H1 (cell line): ENCODE results near the gene MAD2L1BP. TPM values are rescaled to one million over a fixed set of nuclear protein-coding genes. Genes with fewer than 3 reads are reported as not detected.
A peak's percentile ranks its signal among the peaks of the same experiment; 100 is the strongest.

Source experiments
- ATF2 ChIP-seq: IDR thresholded peaks from 2 replicates; pipeline ENCODE4 v1.6.1; 2012; ENCODE audit warnings: low read length, inconsistent platforms
- CBX8 ChIP-seq: fragments of 300-800, 300-1000 bp; sonication (generic); IDR thresholded peaks from 2 replicates; pipeline ENCODE4 v1.7.1; 2016; ENCODE audit warnings: low read depth, low read length, borderline replicate concordance
- CEBPB ChIP-seq: IDR thresholded peaks from 2 replicates; pipeline ENCODE4 v1.6.1; 2012; ENCODE audit warnings: low read depth, low read length
- EZH2 ChIP-seq: fragments of 200-600 bp; sonication (generic); IDR thresholded peaks from 2 replicates; pipeline ENCODE4 v1.7.1; 2012; ENCODE audit warnings: low read depth, mild to moderate bottlenecking, moderate library complexity, low read length, inconsistent platforms; ENCODE audit not compliant: severe bottlenecking
- FOSL1 ChIP-seq: IDR thresholded peaks from 2 replicates; pipeline ENCODE4 v1.6.1; 2011; ENCODE audit warnings: mild to moderate bottlenecking, low read depth, low read length, moderate library complexity; ENCODE audit not compliant: insufficient read depth
- GABPA ChIP-seq: IDR thresholded peaks from 2 replicates; pipeline ENCODE4 v1.6.1; 2011; ENCODE audit warnings: mild to moderate bottlenecking, low read length, moderate library complexity, borderline replicate concordance; ENCODE audit not compliant: insufficient read depth
- GTF2F1 ChIP-seq: IDR thresholded peaks from 2 replicates; pipeline ENCODE4 v1.6.1; 2012; ENCODE audit warnings: low read depth, low read length, improper control_type of control experiment, borderline replicate concordance
- HDAC2 ChIP-seq, 2 experiments: fragments of 300-600 bp in 1 of 2; sonication (generic) in 1 of 2; IDR thresholded peaks; 2 replicates each; pipeline ENCODE4 v1.6.1; 2011 to 2012; ENCODE audit warnings: low read depth in 2 of 2, low read length in 2 of 2, mild to moderate bottlenecking in 2 of 2, moderate library complexity in 2 of 2, borderline replicate concordance in 1 of 2, inconsistent platforms in 1 of 2
- HDAC6 ChIP-seq: IDR thresholded peaks from one replicate; pipeline ENCODE4 v1.7.1; 2012; ENCODE audit warnings: low read depth, mild to moderate bottlenecking, inconsistent platforms, low read length, moderate library complexity
- KDM4A ChIP-seq: IDR thresholded peaks from one replicate; pipeline ENCODE4 v1.7.1; 2012; ENCODE audit warnings: low read depth, mild to moderate bottlenecking, moderate library complexity, low read length, inconsistent platforms; ENCODE audit not compliant: severe bottlenecking
- PHF8 ChIP-seq: fragments of 200-600 bp; sonication (generic); conservative IDR thresholded peaks from 2 replicates; pipeline ENCODE4 v1.7.1; 2012; ENCODE audit warnings: low read depth, mild to moderate bottlenecking, inconsistent platforms, low read length, moderate library complexity
- POLR2AphosphoS5 ChIP-seq: IDR thresholded peaks from 2 replicates; pipeline ENCODE4 v1.6.1; 2011; ENCODE audit warnings: low read depth, low read length
- RAD21 ChIP-seq, 2 experiments: IDR thresholded peaks in 1 of 2; conservative IDR thresholded peaks in 1 of 2; 2 replicates each; pipeline ENCODE4 v1.6.1; 2011; ENCODE audit warnings: low read depth in 2 of 2, low read length in 2 of 2, improper control_type of control experiment in 1 of 2, inconsistent platforms in 1 of 2, mild to moderate bottlenecking in 1 of 2, moderate library complexity in 1 of 2
- SIN3A ChIP-seq, 2 experiments: IDR thresholded peaks in 1 of 2; conservative IDR thresholded peaks in 1 of 2; 2 replicates each; pipeline ENCODE4 v1.6.1; 2011 to 2012; ENCODE audit warnings: low read length in 2 of 2, improper control_type of control experiment in 1 of 2, low read depth in 1 of 2, mild to moderate bottlenecking in 1 of 2
- TAF7 ChIP-seq: optimal IDR thresholded peaks from 2 replicates; pipeline ENCODE3; 2011; ENCODE audit warnings: low read depth, mild to moderate bottlenecking, inconsistent platforms, low read length, moderate library complexity, borderline replicate concordance
- USF2 ChIP-seq: IDR thresholded peaks from 2 replicates; pipeline ENCODE4 v1.6.1; 2011; ENCODE audit warnings: low read length, improper control_type of control experiment
- ZNF274 ChIP-seq: IDR thresholded peaks from 2 replicates; pipeline ENCODE4 v1.7.0; 2012; ENCODE audit warnings: low read length, borderline replicate concordance; ENCODE audit errors: extremely low read depth
- polyA plus RNA-seq, 7 experiments: library from polyadenylated mRNA; depleted of rRNA in 3 of 7; stranded (reverse) in 5 of 7; unstranded in 2 of 7; fragments of >200 nt in 5 of 7; fragments of 200-250 nt in 2 of 7; gene quantifications; 1 replicate in 5 of 7; 2 replicates in 1 of 7; 4 replicates in 1 of 7; pipeline versions ENCODE4 v1.2.1 to v1.2.3, GENCODE V29; 2011 to 2013; ENCODE audit warnings: missing spikeins in 2 of 7, mixed read lengths in 2 of 7
- total RNA-seq: library from RNA; stranded (reverse); fragmentation: NEBNext Ultra II Directional; extraction: Animal tissue kit (Norgen Biotek cat#: 25700); gene quantifications from 2 replicates; pipeline ENCODE4 v1.2.1, GENCODE V29; 2021
- TF ChIP-seq, protein P1 (sequence below): IDR thresholded peaks from 2 replicates; pipeline ENCODE4 v1.6.1; 2011; ENCODE audit warnings: low read depth, mild to moderate bottlenecking, low read length; ENCODE audit not compliant: insufficient read depth

The MAD2L1BP gene
- total and polyA plus RNA-seq, 2 of the 8 experiments (the other 6 are each of a cell fraction or from before 2014, with no cell fraction given): 35.5 to 70.0 TPM

DNA sequence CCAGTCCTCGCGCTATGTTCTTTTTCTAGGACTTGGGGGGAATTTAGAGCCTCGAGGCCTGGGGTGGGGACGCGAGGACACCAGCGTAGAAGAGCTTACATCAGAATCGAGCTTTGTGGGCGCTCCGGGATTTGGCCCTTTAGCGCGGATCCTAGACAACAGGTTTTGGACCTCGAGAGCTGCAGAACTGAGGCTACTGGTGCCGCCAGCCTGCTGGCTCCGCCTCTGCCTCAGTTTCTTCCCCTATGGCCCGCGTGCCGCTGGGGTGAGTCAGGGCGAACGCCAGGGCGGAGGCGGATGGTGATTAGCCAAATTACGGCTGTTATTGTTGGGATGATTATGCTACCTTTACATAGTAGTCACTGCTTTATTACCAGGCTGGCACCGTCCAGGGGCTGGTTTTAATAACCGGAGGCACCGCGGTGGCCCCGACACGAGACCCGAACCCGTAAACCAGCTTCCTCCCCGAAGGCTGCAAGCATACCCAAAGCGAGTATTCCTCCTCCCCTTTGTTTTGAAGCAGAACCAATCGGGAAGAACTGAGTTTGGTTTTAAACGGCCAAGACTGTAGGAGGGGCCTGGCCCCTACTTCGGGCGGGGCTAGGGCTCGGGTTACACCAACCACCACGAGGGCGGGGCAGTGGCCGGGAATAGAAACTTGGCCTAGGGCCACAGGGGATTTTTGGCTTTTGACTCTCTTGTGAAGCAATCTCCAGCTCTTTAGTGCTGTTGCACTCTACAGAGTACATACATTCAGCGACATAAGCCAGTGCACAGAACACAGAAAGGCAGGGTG lies 5.9 kb upstream of the MAD2L1BP start (continued):
- TF ChIP-seq, protein P1, sequence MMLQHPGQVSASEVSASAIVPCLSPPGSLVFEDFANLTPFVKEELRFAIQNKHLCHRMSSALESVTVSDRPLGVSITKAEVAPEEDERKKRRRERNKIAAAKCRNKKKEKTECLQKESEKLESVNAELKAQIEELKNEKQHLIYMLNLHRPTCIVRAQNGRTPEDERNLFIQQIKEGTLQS: no peak
- 0 out of 2 replicates have a peak, but pooled peaks have one; percentile 47 for TF ChIP-seq ATF2
- TF ChIP-seq FOSL1: no peak
- TF ChIP-seq GTF2F1: peak; percentile 45; the same call in 1 of the 2 replicates
- TF ChIP-seq HDAC6: no peak
- TF ChIP-seq GABPA: no peak
- 0 out of 2 replicates have a peak, but pooled peaks have one; percentile 18 for TF ChIP-seq USF2
- TF ChIP-seq SIN3A (conservative IDR thresholded peaks at IDR 0.05 in 1 of 2, IDR thresholded peaks at IDR 0.05 in 1 of 2; ENCODE audit: low read depth in 1 of 2, low read length in 2 of 2): 0 out of 4 replicates have a peak, but pooled peaks of 1 of the 2 experiments have one; percentile 10
- TF ChIP-seq POLR2AphosphoS5: peak; percentile 75
- no peak for TF ChIP-seq RAD21 (IDR thresholded peaks at IDR 0.05 in 1 of 2, conservative IDR thresholded peaks at IDR 0.05 in 1 of 2; ENCODE audit: low read depth in 2 of 2, low read length in 2 of 2)
- no peak for TF ChIP-seq TAF7
- TF ChIP-seq EZH2: no peak
- peak; percentile 64 for TF ChIP-seq CEBPB
- no peak for TF ChIP-seq CBX8
- peak; percentile 40 for TF ChIP-seq KDM4A
- no peak; a peak in 1 of 4 replicates for TF ChIP-seq HDAC2 (IDR thresholded peaks at IDR 0.05; ENCODE audit: borderline replicate concordance in 1 of 2, low read depth in 2 of 2, low read length in 2 of 2)
- TF ChIP-seq PHF8: peak; percentile 59; the same call in 1 of the 2 replicates
- TF ChIP-seq ZNF274: no peak
